GM21825 (cell line): ENCODE data around the gene KLHDC8A.
"Not testable (repeated sequence)": the region's sequence is repeated elsewhere in the genome, so short reads cannot be mapped to it uniquely, and the experiment has no call there.

Experiments
- ATAC-seq: cut with Tn5 transposase; IDR thresholded peaks from one replicate; pipeline ENCODE4 v1.9.1; 2021; ENCODE audit warnings: mild to moderate bottlenecking, moderate library complexity; ENCODE audit not compliant: unreplicated experiment

Gene KLHDC8A

DNA sequence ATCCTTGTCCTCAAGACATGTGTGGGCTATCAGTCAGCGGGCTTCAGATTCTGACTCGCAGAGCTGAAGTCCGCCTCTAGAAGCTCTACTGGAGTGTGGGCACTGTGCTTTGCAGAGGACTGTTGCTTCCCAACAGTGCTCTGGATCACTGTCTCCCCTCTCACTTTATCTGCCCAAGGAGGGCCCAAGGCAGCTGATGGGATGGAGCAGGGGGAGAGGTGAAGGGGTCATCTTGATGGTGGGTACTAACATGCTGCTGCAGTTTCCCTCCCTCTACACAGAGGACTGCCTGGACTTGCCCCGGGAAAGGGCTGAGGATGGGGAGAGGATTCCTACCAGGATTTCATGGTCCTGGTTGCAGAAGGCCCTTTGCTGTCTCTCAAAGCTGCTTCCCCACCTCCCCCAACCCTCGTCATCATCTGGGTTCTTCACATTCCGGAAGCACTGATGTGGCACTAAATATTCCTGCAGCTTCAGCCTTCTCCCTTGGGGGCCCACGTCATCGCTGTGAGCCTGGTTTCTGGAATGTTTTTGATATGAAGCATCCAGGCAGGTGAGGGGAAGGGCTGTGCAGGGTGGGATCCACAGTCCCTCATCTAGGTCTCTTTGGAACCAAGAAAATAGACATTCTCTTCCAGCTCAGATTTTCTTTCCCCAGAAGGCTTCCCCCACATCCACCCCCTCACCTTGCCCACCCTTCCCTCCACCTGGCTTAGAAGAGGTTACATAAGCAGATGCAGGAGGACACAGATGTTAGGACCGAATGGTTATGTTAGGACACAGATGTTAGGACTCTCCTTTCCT is 58.3 kb downstream of the KLHDC8A start:
- no peak for ATAC-seq

DNA sequence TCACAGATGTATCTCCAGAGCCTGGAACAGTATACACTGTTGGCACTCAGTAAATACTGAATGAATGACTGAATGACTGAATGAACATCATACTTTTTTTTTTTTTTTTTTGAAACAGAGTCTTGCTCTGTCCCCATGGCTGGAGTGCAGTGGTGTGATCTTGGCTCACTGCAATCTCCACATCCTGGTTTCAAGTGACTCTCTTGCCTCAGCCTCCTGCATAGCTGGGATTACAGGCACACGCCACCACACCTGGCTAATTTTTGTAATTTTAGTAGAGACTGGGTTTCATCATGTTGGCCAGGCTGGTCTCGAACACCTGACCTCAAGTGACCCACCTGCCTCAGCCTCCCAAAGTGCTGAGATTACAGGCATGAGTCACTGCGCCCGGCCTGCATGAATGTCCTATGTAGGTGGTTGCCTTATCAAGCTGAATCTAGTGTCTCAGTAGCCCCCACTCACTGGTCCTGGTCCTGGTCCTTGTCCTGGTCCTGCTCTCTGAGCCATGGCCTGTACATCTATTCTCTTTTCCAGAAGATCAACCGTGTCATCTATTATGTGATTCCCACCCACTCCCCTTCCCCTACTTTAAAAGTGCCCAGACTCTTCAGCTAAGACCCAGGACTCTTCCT is 59.1 kb downstream of the KLHDC8A start:
- not testable (repeated sequence) for ATAC-seq

DNA sequence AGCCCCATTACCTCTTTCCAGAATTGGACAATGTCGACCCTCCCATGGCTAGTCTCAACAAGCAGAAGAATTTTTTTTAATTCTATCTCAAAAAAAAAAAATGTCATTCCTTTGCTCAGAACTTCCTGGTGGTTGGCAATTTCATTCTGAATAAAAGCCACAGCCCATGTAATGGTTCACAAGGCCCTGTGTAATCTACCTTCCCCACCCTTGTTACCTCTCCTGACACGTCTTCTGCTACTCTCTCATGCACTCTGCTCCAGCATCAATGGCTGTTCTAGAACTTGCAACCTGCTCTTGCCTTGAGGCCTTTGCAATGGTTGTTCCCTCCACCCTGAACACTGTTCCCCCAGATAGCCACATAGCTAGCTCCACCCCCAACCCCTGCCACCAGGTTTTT is 60.6 kb downstream of the KLHDC8A start:
- ATAC-seq: no peak

DNA sequence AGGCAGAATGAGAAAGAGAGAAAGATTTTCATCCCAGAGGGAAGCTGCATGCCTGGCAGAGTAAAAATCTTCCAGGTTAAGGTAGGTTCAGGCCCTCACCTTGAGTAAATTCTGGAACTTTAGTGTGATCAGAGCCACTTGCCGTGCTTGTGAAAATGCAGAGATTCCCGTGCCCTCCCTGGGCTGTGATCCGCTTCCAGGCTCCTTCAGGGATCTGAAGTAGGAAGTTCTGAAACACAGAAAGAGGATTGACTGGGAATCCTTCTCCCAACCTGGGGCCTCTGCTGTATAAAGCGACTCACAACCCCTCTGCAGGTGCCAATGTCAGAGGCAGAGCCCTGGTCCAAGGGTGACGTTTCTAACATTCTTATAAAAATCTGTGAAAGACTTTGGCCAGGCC is 61.8 kb downstream of the KLHDC8A start:
- no peak for ATAC-seq

DNA sequence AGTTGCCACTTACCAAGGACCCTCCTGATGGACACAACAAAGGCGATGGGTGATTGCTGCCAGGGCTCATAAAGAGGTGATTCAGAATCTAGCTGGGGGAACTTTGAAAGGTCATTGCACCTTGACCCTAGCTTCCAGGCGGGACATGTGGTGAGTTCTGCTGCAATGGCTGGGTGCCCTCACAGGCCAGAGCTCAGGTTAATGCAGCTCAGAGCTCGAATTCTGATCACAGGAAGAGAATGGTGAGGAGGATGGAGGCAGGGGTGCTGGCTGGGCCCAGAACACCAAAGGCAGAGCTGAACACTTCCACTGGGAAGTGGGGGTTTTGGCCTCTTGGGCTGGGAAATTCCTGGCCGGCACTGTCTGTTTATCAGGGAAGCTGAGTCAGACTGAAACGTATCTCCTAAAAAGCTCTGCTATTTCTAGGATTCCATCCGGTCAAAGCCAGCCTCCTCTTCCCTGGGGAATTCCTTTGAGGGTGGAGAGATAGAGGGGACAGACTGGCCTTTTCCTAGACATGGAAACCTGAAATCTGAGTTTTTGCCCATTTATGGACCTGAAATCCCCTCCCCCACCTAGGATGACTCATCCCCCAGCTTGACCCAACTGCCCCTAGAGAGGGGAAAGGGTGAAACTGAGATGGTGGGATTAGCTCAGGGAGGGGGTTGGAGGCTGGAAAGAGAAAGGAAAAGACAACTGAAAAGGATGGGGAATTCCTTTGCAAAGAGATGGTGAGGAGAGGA is 62.4 kb downstream of the KLHDC8A start:
- ATAC-seq: no peak

DNA sequence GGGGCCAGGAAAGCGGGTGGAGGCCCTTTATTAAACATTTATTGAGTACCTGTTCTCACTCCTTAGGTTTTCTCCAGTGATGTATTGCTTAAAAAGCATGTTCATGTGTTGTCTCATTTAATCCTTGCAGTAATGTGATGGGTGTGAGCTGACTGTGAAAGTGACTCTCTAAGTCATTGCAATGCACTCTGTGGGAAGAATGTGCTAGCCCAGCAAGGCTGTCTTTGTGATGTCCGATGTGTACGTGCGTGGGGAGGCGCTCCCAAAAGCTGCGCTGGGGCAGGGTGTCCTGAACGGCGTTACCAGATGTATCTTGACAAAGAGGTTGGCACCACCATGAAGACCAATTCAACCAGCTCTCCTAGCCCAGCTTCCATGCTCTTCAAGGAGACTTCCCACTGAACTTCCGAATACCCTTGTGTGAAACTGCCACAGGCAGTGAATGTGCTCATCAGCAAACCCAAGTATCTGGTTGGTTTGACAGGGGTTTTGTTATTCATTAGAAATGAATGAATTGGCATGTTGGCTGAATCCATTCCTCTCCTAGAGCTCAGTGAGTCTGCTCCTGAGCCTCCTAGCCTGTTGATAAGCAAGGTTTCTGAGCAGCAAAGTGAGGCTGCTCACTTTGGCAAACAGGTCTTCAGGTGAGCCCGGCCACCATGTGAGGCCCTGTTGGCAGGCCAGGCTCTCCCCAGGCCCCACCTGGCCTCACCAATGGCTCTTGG is 63.2 kb downstream of the KLHDC8A start:
- no peak for ATAC-seq

DNA sequence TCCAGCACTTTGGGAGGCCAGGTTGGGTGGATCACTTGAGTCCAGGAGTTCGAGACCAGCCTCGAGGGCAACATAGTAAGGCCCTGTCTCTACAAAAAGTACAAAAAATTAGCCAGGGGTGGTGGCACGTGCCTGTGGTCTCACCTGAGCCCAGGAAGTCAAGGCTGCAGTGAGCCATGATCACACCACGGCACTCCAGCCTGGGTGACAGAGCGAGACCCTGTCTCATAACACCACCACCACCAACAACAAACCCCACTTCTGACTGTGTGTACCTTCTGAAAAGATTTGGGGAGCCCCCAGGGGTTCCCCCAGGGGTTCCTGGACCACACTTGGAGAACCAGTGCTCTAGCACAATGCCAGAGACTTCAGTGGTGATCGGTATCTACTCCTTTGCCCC is 65.1 kb downstream of the KLHDC8A start:
- ATAC-seq: no peak

DNA sequence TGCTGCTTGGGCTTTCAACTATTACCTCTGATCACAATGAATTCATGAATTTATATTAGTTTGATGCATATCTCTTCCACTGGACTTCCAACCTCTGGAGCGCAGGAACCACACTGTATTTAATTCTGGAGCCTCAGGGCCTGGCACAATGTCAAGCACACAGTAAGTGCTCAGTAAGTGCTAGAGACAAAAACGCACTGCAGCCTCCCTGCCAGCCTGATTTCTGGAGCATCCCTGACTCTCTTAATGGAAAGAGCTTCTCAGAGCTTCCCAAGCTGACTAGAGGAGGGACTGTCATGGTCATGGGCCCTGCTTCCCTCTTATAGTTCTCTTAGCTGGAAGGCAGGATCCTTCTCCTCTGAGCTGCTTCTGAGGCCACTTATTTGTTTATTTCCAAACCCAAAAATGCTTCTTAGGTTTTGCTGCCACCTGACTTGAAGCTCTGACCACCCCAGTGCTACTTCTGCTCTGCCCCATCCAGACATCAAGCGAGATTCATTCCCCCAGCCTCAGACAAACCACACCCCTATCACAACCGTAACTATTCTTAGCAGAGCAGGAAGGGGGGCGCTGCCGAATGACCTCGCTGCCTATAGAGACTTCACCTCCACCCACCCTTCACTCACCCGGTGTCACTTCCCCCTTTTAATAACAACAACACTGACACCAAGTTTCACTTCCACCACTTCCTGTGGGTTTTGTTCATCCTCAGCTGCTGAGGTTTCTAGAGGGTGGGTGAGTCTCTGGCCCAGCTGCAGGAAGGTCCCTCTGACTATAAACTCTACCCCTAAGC is 68.8 kb downstream of the KLHDC8A start:
- peak; percentile 77 for ATAC-seq

DNA sequence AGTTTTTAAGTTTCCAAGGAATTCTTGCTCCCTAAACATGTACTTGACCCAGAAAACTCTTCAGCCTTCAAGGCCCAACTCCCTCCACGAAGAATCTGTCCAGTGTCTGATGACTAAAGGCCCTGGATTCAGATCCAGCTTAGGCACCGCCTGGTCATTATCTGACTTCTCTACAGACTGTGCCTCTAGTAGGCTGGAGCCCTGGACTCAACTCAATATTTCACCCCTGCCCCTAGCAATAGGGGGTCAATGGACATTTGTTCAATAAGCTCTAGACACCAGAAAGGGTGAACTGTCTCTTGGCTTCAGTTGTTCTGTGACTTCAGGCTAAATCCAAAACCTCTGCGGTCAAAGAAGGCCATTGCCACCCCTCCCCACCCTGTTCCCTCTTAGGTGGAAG is 69.6 kb downstream of the KLHDC8A start:
- no peak for ATAC-seq

DNA sequence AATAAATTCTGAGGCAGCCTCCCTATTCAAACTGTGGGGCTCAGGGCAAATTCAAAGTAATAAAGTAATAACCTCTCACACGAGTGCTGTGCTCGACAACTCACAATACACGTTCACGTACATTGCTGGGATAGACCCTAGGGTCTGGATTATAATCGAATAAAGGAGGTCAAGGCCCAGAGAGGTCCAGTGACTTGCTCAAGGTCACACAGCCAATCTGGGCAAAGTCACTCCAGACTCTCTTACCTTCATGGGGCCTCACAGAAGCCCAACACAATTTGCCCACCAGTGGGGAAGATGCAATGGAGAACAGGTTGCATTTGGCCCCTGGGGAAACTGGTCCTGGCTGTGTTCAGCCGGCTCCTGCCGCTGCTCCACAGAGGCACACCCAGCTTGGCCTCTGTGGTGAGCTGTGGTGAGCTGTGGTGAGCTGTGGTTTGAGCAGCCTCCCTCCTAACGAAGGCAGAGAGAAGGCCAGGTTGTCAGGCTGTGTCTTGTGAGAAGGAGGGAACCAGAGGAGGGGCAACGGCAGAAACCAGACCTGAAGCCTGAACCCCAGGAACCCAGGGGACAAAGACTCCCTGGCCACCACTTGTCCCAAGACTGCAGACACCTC is 70.3 kb downstream of the KLHDC8A start:
- ATAC-seq: peak; percentile 38
